Renal cortex interstitium (tissue), 11 donors: ENCODE results near the gene CELA3B. TPM values are rescaled to one million over a fixed set of nuclear protein-coding genes. Genes with fewer than 3 reads are reported as not detected.
"Not testable (repeated sequence)": the region's sequence is repeated elsewhere in the genome, so short reads cannot be mapped to it uniquely, and the experiment has no call there.

ENCODE experiments used
- DNase-seq, 11 donors: peaks; one replicate each; pipeline ENCODE4 v3.0.0-alpha.2; 2013; ENCODE audit warnings: low read depth in 9 of 11, low spot score in 4 of 11; ENCODE audit errors: extremely low read depth in 1 of 11
- polyA plus RNA-seq, 3 donors: library from polyadenylated mRNA; unstranded; fragments of 120-200 nt; gene quantifications; one replicate each; pipeline ENCODE4 v1.2.1, GENCODE V29; 2013; ENCODE audit not compliant: insufficient read length in 3 of 3

The CELA3B gene
- polyA plus RNA-seq, 3 donors = 0.29 to 0.40 TPM; not detected in 1

GRCh38 chr1:21941370-21941769 lies 35.5 kb upstream of the CELA3B start:
- DNase-seq = no peak

GRCh38 chr1:21942464-21942863 lies 34.4 kb upstream of the CELA3B start:
- DNase-seq = no peak

- DNase-seq = not testable (repeated sequence)
Observed at GRCh38 chr1:21942959-21943640, 33.7 kb upstream of the CELA3B start.

- no peak for DNase-seq
Observed at GRCh38 chr1:21944733-21945073, 32.1 kb upstream of the CELA3B start.

GRCh38 chr1:21946836-21947587 lies 29.8 kb upstream of the CELA3B start:
- no peak for DNase-seq

GRCh38 chr1:21950734-21951133 lies 26.1 kb upstream of the CELA3B start:
- DNase-seq = no peak

GRCh38 chr1:21951226-21951870 lies 25.5 kb upstream of the CELA3B start:
- DNase-seq = no peak

- DNase-seq = no peak
Observed at GRCh38 chr1:21952786-21953520, 23.9 kb upstream of the CELA3B start.

GRCh38 chr1:21955058-21955457 lies 21.8 kb upstream of the CELA3B start:
- no peak for DNase-seq

- DNase-seq = no peak
Observed at GRCh38 chr1:21955501-21956281, 21.1 kb upstream of the CELA3B start.

GRCh38 chr1:21956720-21957552 lies 19.9 kb upstream of the CELA3B start:
- peak in 1 of 11 donors; percentile 55 for DNase-seq

GRCh38 chr1:21961337-21961736 lies 15.5 kb upstream of the CELA3B start:
- no peak for DNase-seq

GRCh38 chr1:21961799-21962198 lies 15.0 kb upstream of the CELA3B start:
- DNase-seq = no peak

- DNase-seq = peak in 8 of 11 donors; percentile 43 to 79 (median 56)
Observed at GRCh38 chr1:21963477-21964217, 13.2 kb upstream of the CELA3B start.

- no peak for DNase-seq
Observed at GRCh38 chr1:21966247-21967000, 10.4 kb upstream of the CELA3B start.

- DNase-seq = not testable (repeated sequence)
Observed at GRCh38 chr1:21967216-21967615, 9.6 kb upstream of the CELA3B start.

- not testable (repeated sequence) for DNase-seq
Observed at GRCh38 chr1:21969066-21969465, 7.8 kb upstream of the CELA3B start.
